Activated naive CD4-positive, alpha-beta T cell (primary cell): Measurements from ENCODE around the gene TANGO6.
"Not testable (repeated sequence)": the region's sequence is repeated elsewhere in the genome, so short reads cannot be mapped to it uniquely, and the experiment has no call there.

Experiments used
- DNase-seq, 4 experiments: peaks; one replicate each; lab custom pipeline; 2025; lab: John Stamatoyannopoulos, UW

TANGO6 gene

DNA sequence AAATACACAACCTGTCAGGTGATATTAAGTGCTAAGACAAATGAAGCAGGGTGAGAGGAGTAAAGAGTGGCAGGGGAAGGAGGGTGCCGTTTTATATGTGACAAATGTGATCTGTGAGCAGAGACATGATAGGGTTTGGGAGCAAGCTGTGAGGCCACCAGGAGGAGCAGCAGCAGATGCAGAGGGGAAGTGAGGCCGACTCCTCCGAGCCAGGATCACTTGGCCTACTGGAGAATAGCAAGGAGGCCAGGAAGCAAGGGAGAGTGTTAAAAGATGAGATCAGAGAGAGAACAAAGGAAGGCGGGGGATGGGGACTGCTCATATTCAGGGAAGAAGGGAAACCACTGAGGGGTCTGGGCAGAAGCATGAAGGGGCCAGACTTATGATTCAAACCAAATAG, 129.4 kb downstream of the TANGO6 start:
- DNase-seq: no peak

DNA sequence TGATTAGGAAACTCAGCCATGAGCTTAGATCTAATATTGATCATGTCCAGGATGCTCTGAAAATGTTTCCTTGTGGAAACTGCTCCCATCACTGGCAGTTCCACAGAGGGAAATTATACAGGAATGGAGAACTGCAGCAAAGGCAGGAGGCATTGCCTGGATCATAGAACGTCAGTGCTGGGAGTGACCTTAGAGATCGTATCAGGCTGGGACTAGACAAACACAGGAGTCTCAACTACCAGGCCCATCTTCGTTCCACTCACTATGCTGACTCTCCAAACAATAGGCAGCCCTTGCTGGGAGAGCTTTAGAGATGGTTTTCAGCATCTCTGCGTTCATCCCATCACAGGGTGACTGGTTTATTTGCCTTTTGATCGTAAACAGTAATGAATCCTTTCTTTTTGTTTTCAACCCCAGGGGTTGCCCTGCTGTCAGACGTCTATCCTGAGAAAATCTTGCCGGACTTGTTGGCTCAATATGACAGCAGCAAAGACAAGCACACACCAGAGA, 130.3 kb downstream of the TANGO6 start:
- DNase-seq: no peak

- DNase-seq: no peak
Measured at GRCh38 chr16:68978303-68978954, 135.1 kb downstream of the TANGO6 start.

GRCh38 chr16:68980695-68981315, 137.5 kb downstream of the TANGO6 start:
- no peak for DNase-seq

DNA sequence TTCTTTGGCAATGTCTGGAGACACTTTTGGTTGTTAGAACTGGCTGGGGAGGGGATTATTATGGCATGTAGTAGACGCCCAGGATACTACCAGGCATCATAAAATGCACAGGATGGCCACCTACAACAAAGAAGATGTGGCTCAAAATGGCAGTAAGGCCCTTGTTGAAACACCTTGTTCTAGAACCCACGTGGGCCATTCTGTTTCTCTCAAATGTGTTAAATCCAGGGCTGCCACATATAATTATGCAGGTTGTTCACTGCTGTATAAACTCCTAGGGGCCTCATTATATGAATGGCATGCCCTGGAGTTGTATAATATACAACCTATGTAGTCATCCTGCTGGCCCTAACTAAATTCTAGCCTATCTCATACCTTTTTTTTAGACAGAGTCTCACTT, 138.6 kb downstream of the TANGO6 start:
- no peak for DNase-seq

- no peak for DNase-seq
Measured at GRCh38 chr16:68984467-68984866, 141.1 kb downstream of the TANGO6 start.

DNA sequence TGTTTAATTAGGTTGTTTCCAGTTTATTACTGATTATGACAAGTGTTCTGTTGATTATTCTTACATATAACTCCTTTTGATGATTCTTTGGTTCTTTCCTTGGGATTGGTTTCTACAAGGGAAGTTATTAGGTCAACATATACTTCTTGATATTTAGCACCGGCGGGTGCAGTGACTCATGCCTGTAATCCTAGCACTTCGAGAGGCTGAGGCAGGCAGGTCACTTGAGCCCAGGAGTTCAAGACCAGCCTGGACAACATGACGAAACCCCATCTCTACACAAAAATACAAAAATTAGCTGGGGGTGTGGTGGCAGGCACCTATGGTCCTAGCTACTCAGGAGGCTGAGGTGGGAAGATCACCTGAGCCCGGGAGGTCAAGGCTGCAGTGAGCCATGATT, 141.9 kb downstream of the TANGO6 start:
- no peak for DNase-seq

- no peak for DNase-seq
Measured at GRCh38 chr16:68985855-68986254, 142.5 kb downstream of the TANGO6 start.

- DNase-seq: no peak
Measured at GRCh38 chr16:68987734-68988457, 144.6 kb downstream of the TANGO6 start.

DNA sequence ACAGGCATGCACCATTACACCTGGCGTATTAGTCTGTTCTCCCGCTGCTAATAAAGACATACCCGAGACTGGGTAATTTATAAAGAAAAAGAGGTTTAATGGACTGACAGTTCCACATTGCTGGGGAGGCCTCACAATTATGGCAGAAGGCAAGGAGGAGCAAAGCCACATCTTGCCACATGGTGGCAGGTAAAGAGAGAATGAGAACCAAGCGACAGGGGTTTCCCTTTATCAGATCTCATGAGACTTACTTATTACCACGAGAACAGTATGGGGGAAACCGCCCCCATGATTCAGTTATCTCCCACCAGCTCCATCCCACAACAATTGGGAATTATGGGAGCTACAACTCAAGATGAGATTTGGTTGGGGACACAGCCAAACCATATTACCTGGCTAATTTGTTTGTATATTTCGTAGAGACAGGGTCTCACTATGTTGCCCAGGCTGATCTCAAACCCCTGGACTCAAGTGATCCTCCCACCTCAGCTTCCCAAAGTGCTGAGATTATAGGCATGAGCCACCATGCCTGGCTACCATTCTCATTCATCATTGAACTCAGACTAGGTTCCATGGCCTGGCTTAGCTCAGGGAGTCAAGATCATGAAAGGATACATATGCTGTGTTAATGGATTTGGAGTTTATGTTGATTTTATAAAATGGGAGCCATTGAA, 147.0 kb downstream of the TANGO6 start:
- DNase-seq: not testable (repeated sequence)

DNA sequence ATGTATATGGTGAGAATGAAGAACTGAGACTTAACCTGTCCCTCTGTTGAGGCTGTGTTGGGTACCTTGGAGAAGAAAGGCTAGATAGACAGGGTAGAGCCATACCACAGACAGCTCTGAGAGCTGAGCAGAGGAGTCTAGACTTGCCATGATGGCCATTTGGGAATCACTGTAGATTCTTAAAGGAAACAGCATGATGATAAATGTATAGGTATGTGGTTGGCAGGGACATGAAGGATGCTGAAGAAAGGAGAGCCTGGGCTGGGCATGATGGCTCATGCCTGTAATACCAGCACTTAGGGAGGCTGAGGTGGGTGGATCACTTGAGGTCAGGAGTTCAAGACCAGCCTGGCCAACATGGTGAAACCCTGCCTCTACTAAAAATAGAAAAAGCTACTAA, 147.7 kb downstream of the TANGO6 start:
- DNase-seq: no peak

GRCh38 chr16:68992521-68992920, 149.2 kb downstream of the TANGO6 start:
- no peak for DNase-seq

DNA sequence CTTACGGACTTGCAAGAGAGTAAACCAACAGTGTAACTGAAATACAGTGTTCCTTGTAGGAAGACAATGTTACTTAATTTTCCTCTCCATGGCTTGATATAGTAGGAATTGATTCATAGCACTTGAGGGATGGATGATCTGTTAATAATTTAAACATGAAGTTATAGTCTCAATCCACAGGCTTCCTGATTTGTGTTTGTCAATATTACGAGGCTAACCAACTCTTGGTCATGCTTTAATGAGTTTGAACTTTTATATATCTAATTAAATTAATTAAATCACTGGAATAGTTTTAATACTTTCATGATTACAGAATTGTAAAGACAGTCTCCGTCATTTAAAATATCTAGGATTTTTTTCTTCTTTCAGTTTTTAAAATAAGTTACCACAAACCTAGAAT, 150.1 kb downstream of the TANGO6 start:
- no peak for DNase-seq

DNA sequence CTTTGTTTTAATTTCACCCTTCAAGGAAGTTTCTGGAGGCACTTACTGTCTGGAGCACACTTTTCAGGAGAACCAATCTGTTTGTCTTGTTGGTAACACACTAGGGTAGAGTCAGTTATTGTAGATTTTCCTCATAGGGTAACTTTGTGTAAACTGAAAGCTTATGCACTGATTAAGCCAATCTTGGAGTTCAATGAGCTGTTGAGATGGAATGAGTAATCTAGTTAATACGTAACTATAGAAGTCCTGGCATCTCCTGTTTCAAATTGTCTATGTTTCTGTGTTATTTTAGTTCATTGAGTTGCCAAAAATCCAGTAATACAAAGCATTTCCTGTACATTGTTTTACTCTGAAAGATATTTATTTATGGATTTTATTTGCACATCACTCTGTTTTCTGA, 150.6 kb downstream of the TANGO6 start:
- no peak for DNase-seq

DNA sequence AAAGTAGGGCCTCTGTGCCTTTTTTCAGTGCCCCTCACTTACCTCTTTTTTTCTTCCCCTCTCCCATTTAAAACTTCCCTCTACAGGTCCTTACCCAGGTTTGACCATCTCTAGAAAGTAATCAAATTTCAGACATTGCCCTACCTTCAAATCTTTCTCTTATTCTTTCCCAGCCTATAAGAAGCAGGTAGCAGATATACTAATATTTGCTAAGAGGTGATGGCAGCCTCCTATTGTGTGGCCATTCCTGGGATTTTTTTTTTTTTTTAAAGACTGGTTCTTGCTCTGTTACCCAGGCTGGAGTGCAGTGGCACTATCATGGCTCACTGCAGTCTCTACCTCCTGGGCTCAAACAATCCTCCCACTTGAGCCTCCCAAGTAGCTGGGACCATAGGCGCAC, 151.0 kb downstream of the TANGO6 start:
- no peak for DNase-seq

GRCh38 chr16:68995011-68995504, 151.7 kb downstream of the TANGO6 start:
- DNase-seq: no peak

- no peak for DNase-seq
Measured at GRCh38 chr16:68997564-68997963, 154.2 kb downstream of the TANGO6 start.

DNA sequence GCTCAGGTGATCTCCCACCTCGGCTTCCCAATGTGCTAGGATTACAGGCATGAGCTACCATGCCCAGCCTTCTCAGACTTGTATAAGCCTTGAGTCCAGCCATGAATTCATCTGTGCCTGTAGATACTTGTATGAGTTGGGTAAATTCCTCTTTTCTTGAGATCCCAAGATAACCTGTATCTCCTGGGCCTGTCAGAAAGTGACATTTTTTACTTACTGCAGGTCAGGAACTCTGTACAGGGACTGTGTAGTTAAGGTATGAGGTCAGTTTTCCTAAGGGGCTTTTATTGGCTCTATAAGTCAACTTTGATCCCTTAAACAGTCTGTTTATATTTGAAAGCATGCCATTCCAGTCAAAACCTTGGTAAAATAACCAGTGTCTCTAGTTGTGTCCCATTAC, 155.8 kb downstream of the TANGO6 start:
- DNase-seq: no peak

- DNase-seq: no peak
Measured at GRCh38 chr16:69003500-69003899, 160.2 kb downstream of the TANGO6 start.

- DNase-seq: no peak
Measured at GRCh38 chr16:69005641-69006355, 162.5 kb downstream of the TANGO6 start.

GRCh38 chr16:69012906-69013305, 169.6 kb downstream of the TANGO6 start:
- no peak for DNase-seq

GRCh38 chr16:69013991-69014390, 170.7 kb downstream of the TANGO6 start:
- DNase-seq: no peak
